Dendritic cell treated with granulocyte-macrophage colony-stimulating factor and Interleukin-4, amounts not matched to agents 40 ng/mL and 50 ng/mL, for 4 days (primary cell): Measurements from ENCODE around the gene PTPRN2.

Experiments
- H3K27ac Mint-ChIP-seq: one replicate; pipeline ENCODE4 v1.8.0; 2022; ENCODE audit warnings: mild to moderate bottlenecking, mixed read lengths
- H3K27me3 Mint-ChIP-seq: one replicate; pipeline ENCODE4 v1.8.0; 2022; ENCODE audit warnings: mild to moderate bottlenecking, mixed read lengths
- H3K36me3 Mint-ChIP-seq: one replicate; pipeline ENCODE4 v1.8.0; 2022; ENCODE audit warnings: low read depth, mixed read lengths
- H3K4me1 Mint-ChIP-seq: one replicate; pipeline ENCODE4 v1.8.0; 2022; ENCODE audit warnings: low read depth, mixed read lengths
- H3K4me3 Mint-ChIP-seq: one replicate; pipeline ENCODE4 v1.8.0; 2022; ENCODE audit warnings: mild to moderate bottlenecking, moderate library complexity, mixed read lengths
- H3K9me3 Mint-ChIP-seq: one replicate; pipeline ENCODE4 v1.8.0; 2022; ENCODE audit warnings: mixed read lengths
- intact Hi-C: fragments of 100-400 bp; cut with micrococcal nuclease; formaldehyde crosslinking; loops from one replicate; pipeline ENCODE4 v1.15.0; 2022

Gene PTPRN2

GRCh38 chr7:158366916-158367633, 220.5 kb downstream of the PTPRN2 start:
- H3K27ac Mint-ChIP-seq, result no peak overlapping the region
- no peaks in the 10 kb centered on the region for H3K9me3 Mint-ChIP-seq
- no peaks in the 10 kb centered on the region for H3K36me3 Mint-ChIP-seq
- no peak overlapping the region for H3K4me3 Mint-ChIP-seq
- no peaks in the 10 kb centered on the region for H3K27me3 Mint-ChIP-seq
- intact Hi-C loops, result no loop called here
- no peaks in the 10 kb centered on the region for H3K4me1 Mint-ChIP-seq

GRCh38 chr7:158366346-158366745, 221.3 kb downstream of the PTPRN2 start:
- no peak overlapping the region for H3K27ac Mint-ChIP-seq
- no peaks in the 10 kb centered on the region for H3K27me3 Mint-ChIP-seq
- H3K36me3 Mint-ChIP-seq, result no peaks in the 10 kb centered on the region
- intact Hi-C loops, result no loop called here
- no peaks in the 10 kb centered on the region for H3K4me1 Mint-ChIP-seq
- no peak overlapping the region for H3K4me3 Mint-ChIP-seq
- H3K9me3 Mint-ChIP-seq, result no peaks in the 10 kb centered on the region

GRCh38 chr7:158365267-158365666, 222.4 kb downstream of the PTPRN2 start:
- Mint-ChIP-seq H3K36me3 (no peaks in the 10 kb centered on the region), H3K9me3 (no peaks in the 10 kb centered on the region), H3K27me3 (no peaks in the 10 kb centered on the region), H3K4me1 (no peaks in the 10 kb centered on the region), H3K27ac (no peak overlapping the region), H3K4me3 (no peak overlapping the region)
- intact Hi-C loops, result no loop called here

GRCh38 chr7:158364451-158364850, 223.2 kb downstream of the PTPRN2 start:
- Mint-ChIP-seq H3K9me3 (no peaks in the 10 kb centered on the region), H3K36me3 (no peaks in the 10 kb centered on the region), H3K27ac (no peak overlapping the region), H3K4me3 (no peak overlapping the region), H3K27me3 (no peaks in the 10 kb centered on the region), H3K4me1 (no peaks in the 10 kb centered on the region)
- intact Hi-C loops, result no loop called here

- Mint-ChIP-seq H3K27me3 (no peaks in the 10 kb centered on the region), H3K4me3 (no peak overlapping the region), H3K4me1 (no peaks in the 10 kb centered on the region), H3K27ac (no peak overlapping the region), H3K36me3 (no peaks in the 10 kb centered on the region), H3K9me3 (no peaks in the 10 kb centered on the region)
- intact Hi-C loops, result no loop called here
Observed at GRCh38 chr7:158362912-158363905, 224.4 kb downstream of the PTPRN2 start.

- Mint-ChIP-seq H3K27ac (no peak overlapping the region), H3K27me3 (no peaks in the 10 kb centered on the region), H3K4me3 (no peak overlapping the region), H3K4me1 (no peaks in the 10 kb centered on the region), H3K36me3 (no peaks in the 10 kb centered on the region), H3K9me3 (no peaks in the 10 kb centered on the region)
- intact Hi-C loops, result no loop called here
Observed at GRCh38 chr7:158362001-158362400, 225.6 kb downstream of the PTPRN2 start.

GRCh38 chr7:158361326-158361946, 226.2 kb downstream of the PTPRN2 start:
- Mint-ChIP-seq H3K27ac (no peak overlapping the region), H3K9me3 (no peaks in the 10 kb centered on the region), H3K4me3 (no peak overlapping the region), H3K4me1 (no peaks in the 10 kb centered on the region), H3K36me3 (no peaks in the 10 kb centered on the region), H3K27me3 (no peaks in the 10 kb centered on the region)
- intact Hi-C loops, result no loop called here

- H3K27ac Mint-ChIP-seq, result no peak overlapping the region
- H3K36me3 Mint-ChIP-seq, result no peaks in the 10 kb centered on the region
- H3K9me3 Mint-ChIP-seq, result no peaks in the 10 kb centered on the region
- no peaks in the 10 kb centered on the region for H3K4me1 Mint-ChIP-seq
- intact Hi-C loops, result no loop called here
- no peak overlapping the region for H3K4me3 Mint-ChIP-seq
- no peaks in the 10 kb centered on the region for H3K27me3 Mint-ChIP-seq
Observed at GRCh38 chr7:158358926-158359645, 228.5 kb downstream of the PTPRN2 start.

- intact Hi-C loops, result no loop called here
- Mint-ChIP-seq H3K27ac (no peak overlapping the region), H3K9me3 (no peaks in the 10 kb centered on the region), H3K36me3 (no peaks in the 10 kb centered on the region), H3K4me1 (no peaks in the 10 kb centered on the region), H3K27me3 (no peaks in the 10 kb centered on the region), H3K4me3 (no peak overlapping the region)
Observed at GRCh38 chr7:158357898-158358821, 229.5 kb downstream of the PTPRN2 start.

GRCh38 chr7:158357106-158357897, 230.3 kb downstream of the PTPRN2 start:
- H3K27me3 Mint-ChIP-seq, result no peaks in the 10 kb centered on the region
- no peaks in the 10 kb centered on the region for H3K9me3 Mint-ChIP-seq
- no peaks in the 10 kb centered on the region for H3K4me1 Mint-ChIP-seq
- no peaks in the 10 kb centered on the region for H3K36me3 Mint-ChIP-seq
- H3K27ac Mint-ChIP-seq, result no peak overlapping the region
- intact Hi-C loops, result no loop called here
- no peak overlapping the region for H3K4me3 Mint-ChIP-seq

GRCh38 chr7:158356454-158356853, 231.2 kb downstream of the PTPRN2 start:
- H3K27ac Mint-ChIP-seq, result no peak overlapping the region
- H3K9me3 Mint-ChIP-seq, result no peaks in the 10 kb centered on the region
- no peaks in the 10 kb centered on the region for H3K27me3 Mint-ChIP-seq
- no peaks in the 10 kb centered on the region for H3K4me1 Mint-ChIP-seq
- H3K36me3 Mint-ChIP-seq, result no peaks in the 10 kb centered on the region
- intact Hi-C loops, result no loop called here
- H3K4me3 Mint-ChIP-seq, result no peak overlapping the region

- H3K27me3 Mint-ChIP-seq, result no peaks in the 10 kb centered on the region
- H3K4me1 Mint-ChIP-seq, result no peaks in the 10 kb centered on the region
- intact Hi-C loops, result no loop called here
- no peak overlapping the region for H3K27ac Mint-ChIP-seq
- no peaks in the 10 kb centered on the region for H3K36me3 Mint-ChIP-seq
- H3K9me3 Mint-ChIP-seq, result no peaks in the 10 kb centered on the region
- H3K4me3 Mint-ChIP-seq, result no peak overlapping the region
Observed at GRCh38 chr7:158355456-158356065, 232.1 kb downstream of the PTPRN2 start.
